GM19240 (cell line): ENCODE data around the gene CHCHD3.

Source experiments
- DNase-seq: peaks from one replicate; pipeline ENCODE4 v3.0.0; 2011; ENCODE audit warnings: low spot score; ENCODE audit not compliant: insufficient read length

Gene CHCHD3

GRCh38 chr7:132745510-132745909 is 336.4 kb downstream of the CHCHD3 start:
- DNase-seq: no peak

GRCh38 chr7:132743974-132744373 is 337.9 kb downstream of the CHCHD3 start:
- DNase-seq: no peak

DNA sequence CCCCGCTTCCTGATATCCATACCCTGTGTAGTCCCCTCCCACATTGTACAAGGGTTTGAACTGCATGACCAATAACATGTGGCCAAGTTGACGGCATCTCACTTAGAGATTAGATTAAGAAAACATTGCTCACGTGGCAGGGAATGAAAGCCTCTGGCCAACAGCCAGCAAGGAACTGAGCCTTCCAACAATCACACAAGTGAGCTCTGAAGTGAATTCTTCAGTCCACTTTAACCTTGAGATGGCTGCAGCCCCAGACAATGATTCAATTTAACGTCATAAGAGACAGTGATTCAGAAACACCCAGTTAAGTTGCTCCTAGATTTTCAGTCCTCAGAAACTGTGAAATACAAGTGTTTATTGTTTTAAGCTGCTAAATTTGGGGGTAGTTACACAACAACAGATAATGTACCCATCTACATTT is 339.7 kb downstream of the CHCHD3 start:
- DNase-seq: no peak

DNA sequence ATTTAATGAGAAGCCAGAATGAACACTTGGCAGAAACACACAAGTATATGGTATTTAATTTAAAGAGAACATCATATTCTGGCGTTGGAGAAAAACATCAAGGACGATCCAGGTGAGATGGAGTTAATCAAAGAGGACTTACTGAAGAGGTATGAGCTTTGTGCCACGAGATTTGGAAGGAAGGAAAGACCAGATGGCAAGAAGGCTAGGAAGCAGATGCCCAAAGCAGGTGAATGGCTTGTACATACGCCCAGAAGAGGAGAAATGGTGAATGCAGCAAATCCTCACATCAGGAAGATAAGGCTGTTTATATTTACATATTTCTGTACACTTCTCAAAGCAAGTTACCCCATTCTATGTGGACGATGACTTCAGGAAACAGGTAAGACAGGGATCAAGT is 341.7 kb downstream of the CHCHD3 start:
- no peak for DNase-seq

DNA sequence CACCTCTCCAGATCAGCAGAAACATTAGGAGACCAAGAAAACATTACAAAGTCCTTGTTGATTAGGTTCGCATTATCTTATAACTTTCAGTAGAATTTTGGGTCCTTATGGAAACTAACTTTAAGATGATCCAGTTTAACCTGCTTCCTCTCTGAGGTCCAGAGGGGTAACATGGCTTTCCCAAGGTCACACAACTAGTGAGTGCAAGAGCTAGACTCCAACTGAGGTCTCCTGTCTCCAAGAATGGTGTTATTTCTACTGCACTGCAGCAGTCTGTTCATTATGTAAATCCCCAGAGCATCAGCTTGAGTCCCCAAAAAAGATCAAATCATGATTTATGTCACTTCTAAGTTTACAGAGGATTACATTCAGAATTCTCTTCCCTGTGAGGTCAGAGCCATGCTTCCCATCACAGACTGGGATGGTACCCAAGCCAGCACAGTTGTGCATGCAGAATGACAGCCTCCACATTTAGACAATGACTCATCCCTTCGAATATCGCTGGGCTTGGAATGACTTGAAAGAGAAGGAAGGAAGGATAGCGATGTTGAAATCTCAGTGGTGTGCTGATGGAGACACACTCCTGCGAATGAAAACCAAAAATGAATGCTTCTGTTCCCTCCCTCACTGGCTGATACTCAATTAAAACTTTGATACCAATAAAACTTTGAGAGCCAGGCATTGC is 342.5 kb downstream of the CHCHD3 start:
- no peak for DNase-seq

DNA sequence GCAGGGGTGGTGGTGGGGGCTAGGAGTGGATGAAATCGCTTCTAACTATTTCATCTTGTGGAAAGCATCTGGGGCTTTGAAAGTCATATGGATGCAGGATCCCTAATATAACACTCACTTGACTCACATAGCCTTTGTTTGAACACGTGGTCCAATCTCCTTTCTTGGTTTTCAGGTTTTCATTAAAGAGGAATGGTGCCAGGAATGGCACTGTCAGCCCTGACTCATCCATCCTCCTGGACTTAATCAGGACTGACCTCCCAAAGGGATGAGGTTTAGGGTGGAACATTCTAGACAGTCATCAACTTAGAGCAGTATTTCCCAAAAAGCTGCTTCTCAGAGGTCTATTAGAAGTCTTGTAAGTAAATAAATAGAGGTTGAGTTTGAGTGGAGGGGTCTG is 343.6 kb downstream of the CHCHD3 start:
- no peak for DNase-seq

DNA sequence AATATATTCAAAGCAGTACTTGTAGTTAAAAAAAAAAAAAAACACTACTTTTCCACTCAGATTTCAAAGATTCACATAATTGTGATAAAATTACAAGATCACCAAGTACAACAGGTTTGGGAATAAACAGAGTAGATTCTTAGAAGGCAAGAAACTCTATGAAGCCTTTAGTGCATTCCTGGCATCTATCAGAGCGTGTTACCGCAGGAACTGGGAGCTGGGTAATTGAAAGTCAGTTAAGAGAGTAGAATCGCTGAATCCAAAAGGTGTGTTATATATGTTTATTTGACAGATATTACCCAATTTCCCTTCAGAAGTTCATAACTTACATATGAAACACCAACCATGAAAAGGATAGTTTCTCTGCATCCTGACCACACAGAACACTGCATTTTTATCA is 346.4 kb downstream of the CHCHD3 start:
- no peak for DNase-seq
